SK-N-SH treated with all-trans-retinoic acid at 6 μM for 48 hours (cell line): ENCODE measurements around the gene EIF3B.

Experiments
- ESRRG ChIP-seq: fragments of 250-450 bp; sonication (Bioruptor Pico); IDR thresholded peaks from 2 replicates; pipeline ENCODE4 v1.6.1; 2021; ENCODE audit warnings: mild to moderate bottlenecking
- ISL1 ChIP-seq: fragments of 250-450 bp; sonication (Bioruptor Pico); IDR thresholded peaks from 2 replicates; pipeline ENCODE4 v2.1.2; 2022; ENCODE audit warnings: mild to moderate bottlenecking, moderate library complexity
- OSR1 ChIP-seq: fragments of 250-450 bp; sonication (Bioruptor Pico); IDR thresholded peaks from 2 replicates; pipeline ENCODE4 v1.8.0; 2022; ENCODE audit warnings: moderate library complexity, mild to moderate bottlenecking, inconsistent platforms
- TOX ChIP-seq: fragments of 250-450 bp; sonication (Bioruptor Pico); IDR thresholded peaks from 2 replicates; pipeline ENCODE4 v1.8.0; 2021; ENCODE audit warnings: mild to moderate bottlenecking, moderate library complexity, borderline replicate concordance
- ZFP3 ChIP-seq: fragments of 250-450 bp; sonication (Bioruptor Pico); IDR thresholded peaks from 2 replicates; pipeline ENCODE4 v1.5.0; 2020; ENCODE audit warnings: mild to moderate bottlenecking, moderate library complexity
- ZFP30 ChIP-seq: fragments of 450-650 bp; formaldehyde crosslinking; IDR thresholded peaks from 2 replicates; pipeline ENCODE4 v1.5.0; 2022; ENCODE audit warnings: mild to moderate bottlenecking, moderate library complexity
- ZNF70 ChIP-seq: fragments of 450-650 bp; formaldehyde crosslinking; IDR thresholded peaks from 2 replicates; pipeline ENCODE4 v1.5.0; 2020; ENCODE audit warnings: mild to moderate bottlenecking, moderate library complexity
- TF ChIP-seq, protein P1 (sequence below): fragments of 250-450 bp; sonication (Bioruptor Pico); IDR thresholded peaks from 2 replicates; pipeline ENCODE4 v1.8.0; 2020; ENCODE audit warnings: mild to moderate bottlenecking, moderate library complexity, borderline replicate concordance
- TF ChIP-seq, protein P2 (sequence below): fragments of 250-450 bp; sonication (Bioruptor Pico); IDR thresholded peaks from 2 replicates; pipeline ENCODE4 v1.5.0; 2020; ENCODE audit warnings: mild to moderate bottlenecking, moderate library complexity

DNA sequence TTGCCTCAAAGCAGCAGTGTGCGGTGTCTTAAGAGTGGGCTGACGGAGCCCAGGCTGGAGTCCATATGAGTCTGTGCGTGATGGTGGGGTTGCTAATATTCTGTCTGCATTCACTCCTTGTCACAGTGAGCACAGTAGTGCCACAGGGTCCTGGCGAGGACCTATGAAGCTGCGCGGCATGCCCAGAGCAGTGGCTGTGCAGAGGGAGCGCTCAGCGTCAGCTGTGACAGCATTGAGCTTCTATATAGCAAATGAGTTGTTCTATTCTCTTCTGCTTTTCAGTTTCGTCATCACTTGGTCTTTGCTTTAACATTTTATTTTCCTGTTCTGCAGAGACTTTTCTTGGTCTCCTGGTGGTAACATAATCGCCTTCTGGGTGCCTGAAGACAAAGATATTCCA lies 14.5 kb downstream of the EIF3B start:
- TF ChIP-seq ISL1 (CRISPR knock-in tag) (no peak), OSR1 (no peak), ZNF70 (CRISPR knock-in tag) (no peak), ESRRG (CRISPR knock-in tag) (no peak), ZFP3 (CRISPR knock-in tag) (no peak), TOX (CRISPR knock-in tag) (no peak), ZFP30 (CRISPR knock-in tag) (no peak)
- TF ChIP-seq, protein P1, sequence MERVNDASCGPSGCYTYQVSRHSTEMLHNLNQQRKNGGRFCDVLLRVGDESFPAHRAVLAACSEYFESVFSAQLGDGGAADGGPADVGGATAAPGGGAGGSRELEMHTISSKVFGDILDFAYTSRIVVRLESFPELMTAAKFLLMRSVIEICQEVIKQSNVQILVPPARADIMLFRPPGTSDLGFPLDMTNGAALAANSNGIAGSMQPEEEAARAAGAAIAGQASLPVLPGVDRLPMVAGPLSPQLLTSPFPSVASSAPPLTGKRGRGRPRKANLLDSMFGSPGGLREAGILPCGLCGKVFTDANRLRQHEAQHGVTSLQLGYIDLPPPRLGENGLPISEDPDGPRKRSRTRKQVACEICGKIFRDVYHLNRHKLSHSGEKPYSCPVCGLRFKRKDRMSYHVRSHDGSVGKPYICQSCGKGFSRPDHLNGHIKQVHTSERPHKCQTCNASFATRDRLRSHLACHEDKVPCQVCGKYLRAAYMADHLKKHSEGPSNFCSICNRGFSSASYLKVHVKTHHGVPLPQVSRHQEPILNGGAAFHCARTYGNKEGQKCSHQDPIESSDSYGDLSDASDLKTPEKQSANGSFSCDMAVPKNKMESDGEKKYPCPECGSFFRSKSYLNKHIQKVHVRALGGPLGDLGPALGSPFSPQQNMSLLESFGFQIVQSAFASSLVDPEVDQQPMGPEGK (CRISPR knock-in tag), result no peak
- TF ChIP-seq, protein P2, sequence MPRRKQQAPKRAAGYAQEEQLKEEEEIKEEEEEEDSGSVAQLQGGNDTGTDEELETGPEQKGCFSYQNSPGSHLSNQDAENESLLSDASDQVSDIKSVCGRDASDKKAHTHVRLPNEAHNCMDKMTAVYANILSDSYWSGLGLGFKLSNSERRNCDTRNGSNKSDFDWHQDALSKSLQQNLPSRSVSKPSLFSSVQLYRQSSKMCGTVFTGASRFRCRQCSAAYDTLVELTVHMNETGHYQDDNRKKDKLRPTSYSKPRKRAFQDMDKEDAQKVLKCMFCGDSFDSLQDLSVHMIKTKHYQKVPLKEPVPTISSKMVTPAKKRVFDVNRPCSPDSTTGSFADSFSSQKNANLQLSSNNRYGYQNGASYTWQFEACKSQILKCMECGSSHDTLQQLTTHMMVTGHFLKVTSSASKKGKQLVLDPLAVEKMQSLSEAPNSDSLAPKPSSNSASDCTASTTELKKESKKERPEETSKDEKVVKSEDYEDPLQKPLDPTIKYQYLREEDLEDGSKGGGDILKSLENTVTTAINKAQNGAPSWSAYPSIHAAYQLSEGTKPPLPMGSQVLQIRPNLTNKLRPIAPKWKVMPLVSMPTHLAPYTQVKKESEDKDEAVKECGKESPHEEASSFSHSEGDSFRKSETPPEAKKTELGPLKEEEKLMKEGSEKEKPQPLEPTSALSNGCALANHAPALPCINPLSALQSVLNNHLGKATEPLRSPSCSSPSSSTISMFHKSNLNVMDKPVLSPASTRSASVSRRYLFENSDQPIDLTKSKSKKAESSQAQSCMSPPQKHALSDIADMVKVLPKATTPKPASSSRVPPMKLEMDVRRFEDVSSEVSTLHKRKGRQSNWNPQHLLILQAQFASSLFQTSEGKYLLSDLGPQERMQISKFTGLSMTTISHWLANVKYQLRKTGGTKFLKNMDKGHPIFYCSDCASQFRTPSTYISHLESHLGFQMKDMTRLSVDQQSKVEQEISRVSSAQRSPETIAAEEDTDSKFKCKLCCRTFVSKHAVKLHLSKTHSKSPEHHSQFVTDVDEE (CRISPR knock-in tag), result no peak
